GM12878 (cell line): Measurements from ENCODE around the gene METTL9. TPM values are rescaled to one million over a fixed set of nuclear protein-coding genes. Genes with fewer than 3 reads are reported as not detected.

ENCODE experiments used
- BCLAF1 ChIP-seq: fragments of 450-650 bp; IDR thresholded peaks from 2 replicates; pipeline ENCODE4 v1.6.1; 2017; ENCODE audit warnings: antibody characterized with exemption, mild to moderate bottlenecking, moderate library complexity
- HDAC2 ChIP-seq: fragments of 200-600 bp; sonication (generic); IDR thresholded peaks from 2 replicates; pipeline ENCODE4 v1.6.1; 2017
- RB1 ChIP-seq: fragments of 450-650 bp; formaldehyde crosslinking; IDR thresholded peaks from 2 replicates; pipeline ENCODE4 v1.6.1; 2017; ENCODE audit warnings: mild to moderate bottlenecking, borderline replicate concordance
- SP1 ChIP-seq: IDR thresholded peaks from one replicate; pipeline ENCODE4 v1.6.1; 2011; ENCODE audit warnings: low read depth, low read length
- TAF1 ChIP-seq: IDR thresholded peaks from 2 replicates; pipeline ENCODE4 v1.6.1; 2011; ENCODE audit warnings: mild to moderate bottlenecking, low read depth, low read length, borderline replicate concordance
- ZNF592 ChIP-seq: fragments of 450-650 bp; IDR thresholded peaks from 2 replicates; pipeline ENCODE4 v1.6.1; 2017; ENCODE audit warnings: mild to moderate bottlenecking, moderate library complexity
- polyA plus RNA-seq, 11 experiments: library from polyadenylated mRNA; depleted of rRNA in 4 of 11; unstranded in 6 of 11; stranded (reverse) in 5 of 11; fragments of >200 nt; fragmentation: Nextera tagmentation in 4 of 11; fragmentation: Illumina TruSeq in 1 of 11; extraction: Ambion mirVana in 4 of 11; extraction: Trizol in 1 of 11; gene quantifications; 1 replicate in 1 of 11; 2 replicates in 10 of 11; pipeline versions ENCODE4 v1.2.1 to v1.2.3, GENCODE V29; 2011 to 2016; ENCODE audit warnings: inconsistent platforms in 2 of 11, missing spikeins in 2 of 11, low read depth in 1 of 11
- total RNA-seq, 4 experiments: library from RNA; depleted of rRNA in 3 of 4; stranded (reverse); fragments of >200 nt in 3 of 4; fragmentation: Illumina TruSeq in 1 of 4; extraction: Trizol in 1 of 4; gene quantifications; 2 replicates each; pipeline versions ENCODE4 v1.2.1 to v1.2.3, GENCODE V29; 2013 to 2021
- TF ChIP-seq, protein P1 (sequence below): IDR thresholded peaks from 2 replicates; pipeline ENCODE4 v1.6.1; 2012; ENCODE audit warnings: low read depth, low read length, improper control_type of control experiment

Gene METTL9
- total and polyA plus RNA-seq, 10 of the 15 experiments (the other 5 are each of a cell fraction or from before 2014, with no cell fraction given): 19.4 to 119 (median 101) TPM

GRCh38 chr16:21652453-21652852 is 53.1 kb downstream of the METTL9 start, which contains the start of gene IGSF6 (continued):
- no peak for TF ChIP-seq BCLAF1
- TF ChIP-seq, protein P1, sequence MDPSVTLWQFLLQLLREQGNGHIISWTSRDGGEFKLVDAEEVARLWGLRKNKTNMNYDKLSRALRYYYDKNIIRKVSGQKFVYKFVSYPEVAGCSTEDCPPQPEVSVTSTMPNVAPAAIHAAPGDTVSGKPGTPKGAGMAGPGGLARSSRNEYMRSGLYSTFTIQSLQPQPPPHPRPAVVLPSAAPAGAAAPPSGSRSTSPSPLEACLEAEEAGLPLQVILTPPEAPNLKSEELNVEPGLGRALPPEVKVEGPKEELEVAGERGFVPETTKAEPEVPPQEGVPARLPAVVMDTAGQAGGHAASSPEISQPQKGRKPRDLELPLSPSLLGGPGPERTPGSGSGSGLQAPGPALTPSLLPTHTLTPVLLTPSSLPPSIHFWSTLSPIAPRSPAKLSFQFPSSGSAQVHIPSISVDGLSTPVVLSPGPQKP: no peak
- no peak for TF ChIP-seq SP1
- TF ChIP-seq ZNF592: no peak
- no peak for TF ChIP-seq HDAC2
- TF ChIP-seq TAF1: no peak
- no peak for TF ChIP-seq RB1
